Heart right ventricle (tissue), 16 donors: Measurements from ENCODE around the gene GSE1. TPM values are rescaled to one million over a fixed set of nuclear protein-coding genes. Genes with fewer than 3 reads are reported as not detected.

Experiments
- ATAC-seq, 8 donors: fragments of 200-7000 bp; cut with Tn5 transposase; one replicate each; pipeline ENCODE4 v1.9.1; 2020; ENCODE audit warnings: mild to moderate bottlenecking in 8 of 8, moderate library complexity in 8 of 8, moderate number of reproducible peaks in 1 of 8
- DNase-seq, 2 donors: peaks; one replicate each; pipeline ENCODE4 v3.0.0-alpha.2; 2020
- H3K27ac ChIP-seq, 10 donors: fragments of 200-600 bp; sonication (generic) in 2 of 10; one replicate each; pipeline versions ENCODE4 v1.5.0 to v1.8.0; 2020 to 2022; ENCODE audit warnings: mild to moderate bottlenecking in 3 of 10
- H3K27me3 ChIP-seq, 7 donors: fragments of 200-600 bp; one replicate each; pipeline ENCODE4 v1.8.0; 2021 to 2022; ENCODE audit warnings: mild to moderate bottlenecking in 2 of 7
- H3K36me3 ChIP-seq, 9 donors: fragments of 200-600 bp; sonication (generic) in 1 of 9; one replicate each; pipeline versions ENCODE4 v1.5.0 to v1.8.0; 2020 to 2022; ENCODE audit warnings: mild to moderate bottlenecking in 2 of 9
- H3K4me1 ChIP-seq, 9 donors: fragments of 200-600 bp; sonication (generic) in 1 of 9; one replicate each; pipeline versions ENCODE4 v1.5.0 to v1.8.0; 2020 to 2022; ENCODE audit warnings: mild to moderate bottlenecking in 4 of 9
- H3K4me3 ChIP-seq, 10 donors: fragments of 200-600 bp; sonication (generic) in 2 of 10; one replicate each; pipeline versions ENCODE4 v1.5.0 to v1.8.0; 2020 to 2022; ENCODE audit warnings: mild to moderate bottlenecking in 7 of 10, moderate library complexity in 2 of 10
- H3K9me3 ChIP-seq, 11 donors: fragments of 200-600 bp in 10 of 11; sonication (generic) in 2 of 11; one replicate each; pipeline versions ENCODE4 v1.5.0 to v1.8.0; 2013 to 2022; ENCODE audit warnings: mild to moderate bottlenecking in 2 of 11, control low read depth in 1 of 11, moderate library complexity in 1 of 11
- CTCF ChIP-seq, 9 donors: fragments of 200-600 bp; sonication (generic) in 2 of 9; IDR thresholded peaks; one replicate each; pipeline versions ENCODE4 v1.5.0 to v1.8.0; 2021 to 2022; ENCODE audit warnings: antibody characterized with exemption in 9 of 9, mild to moderate bottlenecking in 5 of 9, moderate library complexity in 1 of 9
- whole genome bisulfite sequencing, 2 donors: extraction: QIAGEN DNeasy Blood & Tissue Kit; methylation state at CpG; one replicate each; pipeline ENCODE4 v1.1.7; 2013; ENCODE audit warnings: inconsistent platforms in 1 of 2; 5-methylcytosine and 5-hydroxymethylcytosine counted together
- intact Hi-C, 10 donors: fragments of 100-400 bp; cut with DNase I; formaldehyde crosslinking; loops; one replicate each; pipeline versions ENCODE4 v1.11.1 to v1.14.2; 2022
- polyA plus RNA-seq, 2 donors: library from polyadenylated mRNA; stranded (reverse); fragments of 200-250 nt; gene quantifications; one replicate each; pipeline ENCODE4 v1.2.3, GENCODE V29; 2013
- total RNA-seq, 10 donors: library from RNA; stranded (reverse); fragmentation: NEBNext Ultra II Directional in 3 of 10; extraction: Animal tissue kit (Norgen Biotek cat#: 25700) in 3 of 10; gene quantifications; one replicate each; pipeline versions ENCODE4 v1.2.1 to v1.2.4, GENCODE V29; 2021 to 2023
- donor health status: Arrhythmogenic right ventricular cardiomyopathy.
- donor health status: ischemic (EF 13 %, LVEDD 7.1; RV severe dilation, severe dysfunction).
- donor health status: healthy with polysubstance abuse.
- donor health status: DM: no; HTN: yes; CAD: no.
- donor health status: DM: no; HTN: no; CAD: no.
- donor health status: ischemic (EF 25% LVEDD 6.9; RV normal size, moderate dysfunction).
- donor health status: ischemic (EF 25% LVEDD 5.7; RV mildly dilated, moderate dysfunction).
- donor health status: healthy.
- donor health status: DM: yes; HTN: yes; CAD: no.
- donor health status: Ischemic cardiomyopathy.
- donor health status: ischemic (EF 35%, LVEDD 5.7; RV mildly dilated, moderate dysfunction).
- donor health status: nonischemic (EF 11% LVEDD 7.7; RV severe dilation, severe dysfunction).
- donor health status: DM: yes; HTN: yes; CAD: no.
- donor health status: PGD.
- donor health status: ischemic (EF 29% LVEDD 5.4; RV normal size, mild dysfunction).
- donor health status: nonischemic (EF 23%, LVEDD 6.1; RV moderate dilation, normal function).

Gene GSE1
- total and polyA plus RNA-seq, 12 donors = 15.6 to 53.2 (median 32.6) TPM

- WGBS, 2 donors = 85 to 88% methylated on average over 10 to 12 of the region's 12 CpGs
Measured at GRCh38 chr16:85592700-85593493, 20.2 kb upstream of the GSE1 start.

GRCh38 chr16:85593494-85594221 lies 19.5 kb upstream of the GSE1 start:
- ATAC-seq = no peak

More at GRCh38 chr16:85592700-85593493, 20.2 kb upstream of the GSE1 start:
- DNase-seq = no peak
- Histone ChIP-seq H3K4me3 (no peak overlapping the region), H3K9me3 (no peaks in the 10 kb centered on the region), H3K4me1 (peaks cover 0 to 19% (median 8%) of the 10 kb centered on the region in 9 donors), H3K27ac (no peak overlapping the region), H3K27me3 (no peaks in the 10 kb centered on the region), H3K36me3 (no peaks in the 10 kb centered on the region)
- intact Hi-C loops = no loop called here
- peak in 1 of 8 donors; percentile 33 for ATAC-seq
- TF ChIP-seq CTCF (IDR thresholded peaks at IDR 0.05) = no peak

GRCh38 chr16:85594273-85594977 lies 18.7 kb upstream of the GSE1 start:
- WGBS, 2 donors = 86 to 87% methylated on average over 21 to 24 of the region's 24 CpGs
- Histone ChIP-seq H3K36me3 (no peaks in the 10 kb centered on the region), H3K27me3 (no peaks in the 10 kb centered on the region), H3K4me3 (no peak overlapping the region), H3K4me1 (peaks cover 0 to 8% (median 0%) of the 10 kb centered on the region in 9 donors), H3K9me3 (no peaks in the 10 kb centered on the region), H3K27ac (no peak overlapping the region)
- DNase-seq = no peak
- no peak for TF ChIP-seq CTCF (IDR thresholded peaks at IDR 0.05)
- intact Hi-C loops = no loop called here
- ATAC-seq = no peak

More at GRCh38 chr16:85593494-85594221, 19.5 kb upstream of the GSE1 start:
- Histone ChIP-seq H3K4me3 (no peak overlapping the region), H3K27me3 (no peaks in the 10 kb centered on the region), H3K36me3 (no peaks in the 10 kb centered on the region), H3K4me1 (peaks cover 0 to 12% (median 2%) of the 10 kb centered on the region in 9 donors), H3K9me3 (no peaks in the 10 kb centered on the region), H3K27ac (no peak overlapping the region)
- 76 to 77% methylated on average over 19 to 21 of the region's 21 CpGs for whole genome bisulfite sequencing, 2 donors
- no peak for TF ChIP-seq CTCF (IDR thresholded peaks at IDR 0.05)
- no peak for DNase-seq
- intact Hi-C loops = no loop called here

- Histone ChIP-seq H3K27ac (no peak overlapping the region), H3K4me1 (peaks cover 0 to 15% (median 0%) of the 10 kb centered on the region in 9 donors), H3K36me3 (no peaks in the 10 kb centered on the region), H3K4me3 (no peak overlapping the region), H3K9me3 (no peaks in the 10 kb centered on the region), H3K27me3 (no peaks in the 10 kb centered on the region)
- ATAC-seq (no peak), DNase-seq (no peak)
- WGBS, 2 donors = 88 to 89% methylated on average over 11 of the region's 11 CpGs
- TF ChIP-seq CTCF (IDR thresholded peaks at IDR 0.05) = no peak
- intact Hi-C loops = no loop called here
Measured at GRCh38 chr16:85594978-85595661, 18.0 kb upstream of the GSE1 start.
